Measurements from ENCODE around the gene CYSRT1.
"Not testable (repeated sequence)": the region's sequence is repeated elsewhere in the genome, so short reads cannot be mapped to it uniquely, and the experiment has no call there.

CYSRT1 gene

GRCh38 chr9:137241490-137242268, 16.7 kb downstream of the CYSRT1 start:
- TF ChIP-seq CTCF (IDR thresholded peaks at IDR 0.05; ENCODE audit: unreplicated experiment in 3 of 3): no peak
- H3K36me3 Mint-ChIP-seq (ENCODE audit: low read depth): peaks cover 19% of the 10 kb centered on the region
- peaks cover 34% of the 10 kb centered on the region for H3K4me1 Mint-ChIP-seq
- H3K9me3 Mint-ChIP-seq: no peaks in the 10 kb centered on the region
- H3K27me3 Mint-ChIP-seq (ENCODE audit: low read depth): no peaks in the 10 kb centered on the region
- peak overlapping the region; percentile 73 to 95 (median 74) for H3K27ac Mint-ChIP-seq
- peak overlapping the region; percentile 89 to 96 (median 93) for H3K4me3 Mint-ChIP-seq

DNA sequence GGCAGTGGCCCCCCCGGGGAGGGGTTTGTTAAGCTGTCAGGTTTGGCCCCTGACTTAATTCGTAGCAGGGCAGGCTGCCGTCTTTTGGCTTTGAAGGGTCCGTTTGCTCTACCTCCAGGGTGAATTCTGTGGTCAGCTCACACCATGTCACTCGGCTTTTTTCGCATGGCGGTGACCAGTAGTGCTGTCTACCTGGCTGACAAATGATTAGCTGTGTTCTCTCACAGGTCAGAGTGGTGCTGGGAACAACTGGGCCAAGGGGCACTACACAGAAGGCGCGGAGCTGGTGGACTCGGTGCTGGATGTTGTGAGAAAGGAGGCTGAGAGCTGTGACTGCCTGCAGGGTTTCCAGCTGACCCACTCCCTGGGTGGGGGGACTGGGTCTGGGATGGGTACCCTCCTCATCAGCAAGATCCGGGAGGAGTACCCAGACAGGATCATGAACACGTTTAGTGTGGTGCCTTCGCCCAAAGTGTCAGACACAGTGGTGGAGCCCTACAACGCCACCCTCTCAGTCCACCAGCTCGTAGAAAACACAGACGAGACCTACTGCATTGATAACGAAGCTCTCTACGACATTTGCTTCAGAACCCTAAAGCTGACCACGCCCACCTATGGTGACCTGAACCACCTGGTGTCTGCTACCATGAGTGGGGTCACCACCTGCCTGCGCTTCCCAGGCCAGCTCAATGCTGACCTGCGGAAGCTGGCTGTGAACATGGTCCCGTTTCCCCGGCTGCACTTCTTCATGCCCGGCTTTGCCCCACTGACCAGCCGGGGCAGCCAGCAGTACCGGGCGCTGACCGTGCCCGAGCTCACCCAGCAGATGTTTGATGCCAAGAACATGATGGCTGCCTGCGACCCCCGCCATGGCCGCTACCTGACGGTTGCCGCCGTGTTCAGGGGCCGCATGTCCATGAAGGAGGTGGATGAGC, 17.6 kb downstream of the CYSRT1 start:
- H3K27me3 Mint-ChIP-seq (ENCODE audit: low read depth): no peaks in the 10 kb centered on the region
- peak overlapping the region; percentile 89 to 96 (median 93) for H3K4me3 Mint-ChIP-seq
- peaks cover 34% of the 10 kb centered on the region for H3K4me1 Mint-ChIP-seq
- peak overlapping the region; percentile 13 to 90 (median 74) for H3K27ac Mint-ChIP-seq
- TF ChIP-seq CTCF (IDR thresholded peaks at IDR 0.05; ENCODE audit: unreplicated experiment in 3 of 3): no peak
- no peaks in the 10 kb centered on the region for H3K9me3 Mint-ChIP-seq
- peaks cover 19% of the 10 kb centered on the region for H3K36me3 Mint-ChIP-seq (ENCODE audit: low read depth)

DNA sequence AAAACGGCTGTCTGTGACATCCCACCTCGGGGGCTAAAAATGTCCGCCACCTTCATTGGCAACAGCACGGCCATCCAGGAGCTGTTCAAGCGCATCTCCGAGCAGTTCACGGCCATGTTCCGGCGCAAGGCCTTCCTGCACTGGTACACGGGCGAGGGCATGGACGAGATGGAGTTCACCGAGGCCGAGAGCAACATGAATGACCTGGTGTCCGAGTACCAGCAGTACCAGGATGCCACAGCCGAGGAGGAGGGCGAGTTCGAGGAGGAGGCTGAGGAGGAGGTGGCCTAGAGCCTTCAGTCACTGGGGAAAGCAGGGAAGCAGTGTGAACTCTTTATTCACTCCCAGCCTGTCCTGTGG, 18.3 kb downstream of the CYSRT1 start:
- Mint-ChIP-seq H3K27ac (peak overlapping the region in 1 of 3 experiments; percentile 65), H3K36me3 (ENCODE audit: low read depth) (peaks cover 19% of the 10 kb centered on the region), H3K4me1 (peaks cover 31% of the 10 kb centered on the region), H3K4me3 (peak overlapping the region; percentile 89 to 96 (median 93))
- H3K27me3 Mint-ChIP-seq (ENCODE audit: low read depth); H3K9me3 Mint-ChIP-seq: not testable (repeated sequence)

DNA sequence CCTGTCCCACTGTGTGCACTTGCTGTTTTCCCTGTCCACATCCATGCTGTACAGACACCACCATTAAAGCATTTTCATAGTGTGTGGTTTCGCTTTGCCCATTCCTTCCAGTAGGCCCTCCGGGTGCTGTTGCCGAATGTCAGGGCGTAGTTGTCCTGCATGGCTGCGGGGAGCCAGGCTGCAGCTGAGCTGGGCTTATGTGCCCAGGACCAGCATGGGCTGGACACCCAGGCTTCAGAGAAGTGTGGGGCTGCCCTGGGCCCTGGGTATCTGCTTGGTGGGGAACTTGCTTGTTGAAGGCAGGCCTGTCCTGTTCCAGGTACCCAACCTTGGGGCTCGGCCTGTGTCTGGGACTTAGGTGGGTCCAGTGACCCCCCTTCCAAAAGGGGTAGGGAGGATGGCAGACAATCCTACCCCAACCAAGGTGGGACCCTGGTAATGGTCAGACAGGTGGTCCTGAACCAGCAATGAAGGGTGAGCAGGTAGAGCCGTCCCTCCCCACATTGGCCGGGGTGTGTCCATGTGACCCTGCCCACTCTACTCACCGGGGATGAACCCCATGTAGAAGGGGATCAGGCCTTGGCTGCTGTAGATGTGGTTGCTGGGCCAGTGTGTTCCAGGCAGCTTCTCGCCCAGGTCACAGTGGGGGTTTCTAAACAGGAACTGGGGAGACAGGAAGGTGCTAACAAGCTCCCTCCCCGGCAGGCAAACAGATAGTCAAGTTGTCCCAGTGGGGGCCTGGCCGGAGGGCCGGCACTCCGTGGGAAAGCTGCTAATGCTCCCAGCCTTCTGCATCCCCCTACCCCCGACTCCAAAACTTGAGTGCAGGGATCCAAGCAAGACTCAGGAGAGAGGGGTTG, 18.9 kb downstream of the CYSRT1 start:
- TF ChIP-seq CTCF (IDR thresholded peaks at IDR 0.05; ENCODE audit: unreplicated experiment in 3 of 3): no peak

DNA sequence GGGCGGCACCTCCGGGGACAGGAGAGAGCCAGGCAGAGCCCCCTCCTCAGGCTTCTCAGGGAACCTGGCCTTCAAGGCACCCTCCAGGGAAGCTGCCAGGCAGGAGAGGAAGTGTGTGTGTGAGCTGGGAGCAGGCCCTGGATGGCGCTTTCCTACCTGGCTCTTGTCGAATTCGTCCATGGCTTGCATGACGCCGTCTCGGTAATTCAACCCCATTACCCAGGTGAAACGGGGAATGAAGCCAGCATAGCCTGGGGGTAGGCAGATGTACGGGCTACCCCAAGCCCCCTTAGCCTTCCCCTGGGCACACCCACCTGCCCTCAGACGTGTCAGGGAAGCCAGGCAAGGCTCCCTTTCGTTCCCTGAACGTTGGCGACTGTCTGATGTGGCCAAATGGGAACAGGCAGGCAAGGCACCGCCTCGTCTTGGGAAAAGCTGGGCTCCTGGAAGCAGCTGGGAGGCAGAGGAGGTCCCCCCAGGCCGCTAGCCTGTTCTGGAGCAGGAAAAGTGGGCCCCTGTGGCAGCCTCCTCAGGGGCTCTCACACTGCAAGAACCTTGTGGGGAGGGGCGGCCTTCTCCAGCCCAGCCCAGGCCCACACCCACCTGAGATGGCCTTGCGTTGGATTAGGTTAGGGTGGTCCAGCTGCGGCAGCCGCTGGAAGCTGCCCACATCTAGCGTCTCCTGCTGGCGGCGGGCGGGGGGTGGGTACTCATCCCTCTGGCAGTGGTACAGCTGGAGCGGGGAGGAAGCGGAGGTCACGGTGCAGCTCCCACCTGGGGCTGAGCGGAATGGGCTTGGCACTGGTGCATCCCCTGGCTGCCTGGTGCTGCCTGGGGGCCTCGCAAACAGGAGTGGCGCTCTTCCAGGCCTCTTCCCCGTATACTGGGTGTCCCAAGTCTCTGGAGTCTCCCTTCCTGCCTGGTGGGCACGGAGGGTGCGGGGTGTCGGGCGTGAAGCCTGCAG, 19.8 kb downstream of the CYSRT1 start:
- no peaks in the 10 kb centered on the region for H3K9me3 Mint-ChIP-seq
- H3K27ac Mint-ChIP-seq: peak overlapping the region in 1 of 3 experiments; percentile 61
- TF ChIP-seq CTCF (IDR thresholded peaks at IDR 0.05; ENCODE audit: unreplicated experiment in 3 of 3): no peak
- peaks cover 24% of the 10 kb centered on the region for H3K4me1 Mint-ChIP-seq
- peaks cover 19% of the 10 kb centered on the region for H3K36me3 Mint-ChIP-seq (ENCODE audit: low read depth)
- no peaks in the 10 kb centered on the region for H3K27me3 Mint-ChIP-seq (ENCODE audit: low read depth)
- peak overlapping the region in 2 of 3 experiments; percentile 17 to 89 for H3K4me3 Mint-ChIP-seq

More for the DNA sequence above, 18.9 kb downstream of the CYSRT1 start:
- peaks cover 27% of the 10 kb centered on the region for H3K4me1 Mint-ChIP-seq
- peak overlapping the region in 2 of 3 experiments; percentile 61 to 65 for H3K27ac Mint-ChIP-seq
- H3K27me3 Mint-ChIP-seq (ENCODE audit: low read depth): no peaks in the 10 kb centered on the region
- peak overlapping the region; percentile 89 to 96 (median 93) for H3K4me3 Mint-ChIP-seq
- H3K36me3 Mint-ChIP-seq (ENCODE audit: low read depth): peaks cover 19% of the 10 kb centered on the region
- H3K9me3 Mint-ChIP-seq: no peaks in the 10 kb centered on the region
